Hepatocyte (in vitro differentiated cells): Measurements from ENCODE around the gene ZNF80. TPM values are rescaled to one million over a fixed set of nuclear protein-coding genes. Genes with fewer than 3 reads are reported as not detected.

Experiments used
- DNase-seq: peaks from one replicate; pipeline ENCODE4 v3.0.0-alpha.2; 2016; ENCODE audit warnings: low spot score
- H2AFZ ChIP-seq: fragments of 200-600 bp; sonication (generic); 2 replicates; pipeline ENCODE4 v1.6.0; 2016; ENCODE audit warnings: antibody characterized with exemption, mild to moderate bottlenecking
- H3K27ac ChIP-seq: fragments of 200-600 bp; sonication (generic); 2 replicates; pipeline ENCODE4 v1.5.1; 2016; ENCODE audit warnings: mild to moderate bottlenecking
- H3K27me3 ChIP-seq: fragments of 200-600 bp; sonication (generic); 2 replicates; pipeline ENCODE4 v1.6.1; 2016
- H3K36me3 ChIP-seq: fragments of 200-600 bp; sonication (generic); replicated peaks from 2 replicates; pipeline ENCODE4 v1.5.1; 2016; ENCODE audit warnings: low read depth; ENCODE audit not compliant: insufficient read depth
- H3K4me1 ChIP-seq: fragments of 200-600 bp; sonication (generic); 2 replicates; pipeline ENCODE4 v1.5.1; 2016; ENCODE audit warnings: mild to moderate bottlenecking, moderate library complexity; ENCODE audit not compliant: insufficient read depth
- H3K4me2 ChIP-seq: fragments of 200-600 bp; sonication (generic); 2 replicates; pipeline ENCODE4 v1.6.0; 2016
- H3K4me3 ChIP-seq: fragments of 200-600 bp; sonication (generic); 2 replicates; pipeline ENCODE4 v1.5.1; 2016; ENCODE audit warnings: mild to moderate bottlenecking
- H3K79me2 ChIP-seq: fragments of 200-600 bp; sonication (generic); 2 replicates; pipeline ENCODE4 v1.6.0; 2017; ENCODE audit warnings: mild to moderate bottlenecking
- H3K9me2 ChIP-seq: fragments of 200-600 bp; sonication (generic); replicated peaks from 2 replicates; pipeline ENCODE4 v1.6.0; 2017; ENCODE audit warnings: mild to moderate bottlenecking; ENCODE audit not compliant: insufficient read depth
- H3K9me3 ChIP-seq: fragments of 200-600 bp; sonication (generic); 2 replicates; pipeline ENCODE4 v1.5.1; 2016; ENCODE audit warnings: low read depth, mild to moderate bottlenecking
- H4K20me1 ChIP-seq: fragments of 200-600 bp; sonication (generic); 2 replicates; pipeline ENCODE4 v1.6.0; 2016; ENCODE audit warnings: mild to moderate bottlenecking; ENCODE audit not compliant: insufficient read depth, poor library complexity, severe bottlenecking
- CTCF ChIP-seq: fragments of 200-600 bp; sonication (generic); IDR thresholded peaks from 2 replicates; pipeline ENCODE4 v1.5.1; 2016; ENCODE audit warnings: antibody characterized with exemption, mild to moderate bottlenecking; ENCODE audit not compliant: poor library complexity
- EZH2 ChIP-seq: fragments of 200-600 bp; sonication (generic); IDR thresholded peaks from 2 replicates; pipeline ENCODE4 v1.6.1; 2016; ENCODE audit warnings: antibody characterized with exemption, mild to moderate bottlenecking, borderline replicate concordance
- EZH2phosphoT487 ChIP-seq: fragments of 200-600 bp; sonication (generic); IDR thresholded peaks from one replicate; pipeline ENCODE4 v1.6.1; 2018; ENCODE audit warnings: antibody characterized with exemption, mild to moderate bottlenecking, low read depth, moderate library complexity; ENCODE audit not compliant: unreplicated experiment, severe bottlenecking
- WGBS: methylation state at CpG from one replicate; pipeline ENCODE4 v1.1.6; 2016; ENCODE audit warnings: low lambda C conversion rate; ENCODE audit errors: missing lambda C conversion rate; 5-methylcytosine and 5-hydroxymethylcytosine counted together
- polyA plus RNA-seq: library from polyadenylated mRNA; unstranded; fragments of >200 nt; fragmentation: Nextera tagmentation; extraction: Ambion mirVana; gene quantifications from 2 replicates; pipeline ENCODE4 v1.2.1, GENCODE V29; 2016
- total RNA-seq: library from RNA; depleted of rRNA; stranded (reverse); fragments of >200 nt; gene quantifications from 2 replicates; pipeline ENCODE4 v1.2.3, GENCODE V29; 2014

The ZNF80 gene
- total and polyA plus RNA-seq, 2 experiments from 2014 or later = not detected

GRCh38 chr3:114231616-114232015 is 5.8 kb downstream of the ZNF80 start:
- no peaks in the 10 kb centered on the region for H3K9me2 ChIP-seq
- 78% methylated on average over 3 of the region's 3 CpGs for WGBS
- DNase-seq = no peak

GRCh38 chr3:114227076-114227475 is 10.3 kb downstream of the ZNF80 start:
- Histone ChIP-seq H3K4me1 (no peaks in the 10 kb centered on the region), H3K4me2 (no peak overlapping the region), H3K9me3 (no peaks in the 10 kb centered on the region), H2AFZ (no peak overlapping the region), H3K36me3 (no peaks in the 10 kb centered on the region), H3K9me2 (no peaks in the 10 kb centered on the region), H3K79me2 (no peaks in the 10 kb centered on the region), H4K20me1 (no peaks in the 10 kb centered on the region), H3K27ac (no peak overlapping the region), H3K4me3 (no peak overlapping the region), H3K27me3 (no peaks in the 10 kb centered on the region)
- WGBS = 100% methylated on average over 1 of the region's 1 CpG
- no peak for DNase-seq
- TF ChIP-seq EZH2 (no peak), CTCF (no peak), EZH2phosphoT487 (no peak)

More at GRCh38 chr3:114231616-114232015, 5.8 kb downstream of the ZNF80 start:
- Histone ChIP-seq H3K9me3 (no peaks in the 10 kb centered on the region), H3K4me3 (no peak overlapping the region), H2AFZ (no peak overlapping the region), H3K4me2 (no peak overlapping the region), H3K27ac (no peak overlapping the region), H4K20me1 (no peaks in the 10 kb centered on the region), H3K27me3 (no peaks in the 10 kb centered on the region), H3K79me2 (no peaks in the 10 kb centered on the region), H3K4me1 (no peaks in the 10 kb centered on the region), H3K36me3 (no peaks in the 10 kb centered on the region)
- TF ChIP-seq CTCF = no peak
- no peak for TF ChIP-seq EZH2phosphoT487
- TF ChIP-seq EZH2 = no peak

- Histone ChIP-seq H3K4me1 (no peaks in the 10 kb centered on the region), H3K9me2 (no peaks in the 10 kb centered on the region), H3K79me2 (no peaks in the 10 kb centered on the region), H3K4me3 (no peak overlapping the region), H3K36me3 (no peaks in the 10 kb centered on the region), H3K9me3 (no peaks in the 10 kb centered on the region), H3K27me3 (no peaks in the 10 kb centered on the region), H4K20me1 (no peaks in the 10 kb centered on the region), H2AFZ (no peak overlapping the region), H3K4me2 (no peak overlapping the region), H3K27ac (no peak overlapping the region)
- TF ChIP-seq EZH2phosphoT487 (no peak), EZH2 (no peak)
- no peak for DNase-seq
- 87% methylated on average over 2 of the region's 2 CpGs for WGBS
Measured at GRCh38 chr3:114226313-114226712, 11.1 kb downstream of the ZNF80 start.

- Histone ChIP-seq H3K27me3 (no peaks in the 10 kb centered on the region), H3K9me2 (no peaks in the 10 kb centered on the region), H3K36me3 (no peaks in the 10 kb centered on the region), H3K4me1 (no peaks in the 10 kb centered on the region), H3K4me2 (no peak overlapping the region), H3K4me3 (no peak overlapping the region), H3K79me2 (no peaks in the 10 kb centered on the region), H3K27ac (no peak overlapping the region), H3K9me3 (no peaks in the 10 kb centered on the region), H4K20me1 (no peaks in the 10 kb centered on the region), H2AFZ (no peak overlapping the region)
- DNase-seq = no peak
- TF ChIP-seq EZH2 (no peak), CTCF (no peak), EZH2phosphoT487 (no peak)
- 75% methylated on average over 3 of the region's 3 CpGs for WGBS
Measured at GRCh38 chr3:114223143-114223542, 14.2 kb downstream of the ZNF80 start.
